HG02943 (cell line): ENCODE measurements around the gene ODAD4.
A peak's percentile ranks its signal among the peaks of the same experiment; 100 is the strongest.

Experiments
- ATAC-seq: cut with Tn5 transposase; IDR thresholded peaks from one replicate; pipeline ENCODE4 v1.9.1; 2021; ENCODE audit warnings: mild to moderate bottlenecking, low read depth, moderate library complexity; ENCODE audit not compliant: unreplicated experiment

Gene ODAD4

DNA sequence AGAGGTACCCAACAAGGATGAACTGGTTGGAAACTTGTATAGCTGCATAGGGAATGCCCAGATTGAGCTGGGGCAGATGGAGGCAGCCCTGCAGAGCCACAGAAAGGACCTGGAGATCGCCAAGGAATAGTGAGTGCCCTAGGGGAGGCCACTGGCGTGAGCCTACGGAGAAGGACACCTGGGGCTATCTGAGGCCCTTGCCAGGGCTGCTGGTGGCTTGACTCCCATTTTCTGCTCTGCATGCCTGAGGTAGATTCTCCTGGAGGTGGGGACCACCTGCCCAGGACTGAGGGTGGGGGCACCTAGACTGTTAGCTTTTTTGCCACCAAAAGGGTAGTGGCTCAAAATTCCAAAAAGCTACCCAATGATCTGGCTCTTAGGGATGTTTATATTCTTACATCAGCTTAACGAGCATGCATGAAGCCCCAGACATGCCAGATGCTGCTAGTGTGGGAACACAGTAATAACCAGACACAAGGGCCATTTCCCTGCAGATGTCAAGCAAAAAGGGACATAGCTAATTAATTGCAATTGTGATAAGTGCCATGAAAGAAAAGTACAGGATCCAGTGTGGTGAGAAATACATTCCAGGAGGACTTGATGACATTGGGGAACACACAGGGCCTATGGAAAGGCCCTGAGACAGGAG, 8.8 kb downstream of the ODAD4 start:
- no peak for ATAC-seq

DNA sequence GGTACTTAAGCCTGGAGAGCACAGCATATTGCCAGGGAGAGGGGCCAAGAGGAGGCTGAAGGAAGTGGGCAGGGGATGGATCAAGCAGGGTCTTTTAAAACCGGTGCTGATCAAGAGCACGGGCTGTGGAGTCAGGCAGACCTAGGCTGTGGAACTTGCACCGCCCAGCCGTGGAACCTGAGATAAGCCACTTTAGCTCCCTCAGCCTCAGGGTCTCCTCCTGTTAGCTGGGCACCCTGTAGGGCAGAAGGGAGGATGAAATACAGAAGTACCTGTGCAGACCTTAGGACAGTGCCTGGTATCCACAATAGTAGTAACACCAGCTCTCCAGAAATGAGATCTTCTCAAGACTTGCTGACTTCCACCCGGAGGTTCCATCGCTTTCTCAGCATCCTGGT, 9.3 kb downstream of the ODAD4 start:
- ATAC-seq: no peak

DNA sequence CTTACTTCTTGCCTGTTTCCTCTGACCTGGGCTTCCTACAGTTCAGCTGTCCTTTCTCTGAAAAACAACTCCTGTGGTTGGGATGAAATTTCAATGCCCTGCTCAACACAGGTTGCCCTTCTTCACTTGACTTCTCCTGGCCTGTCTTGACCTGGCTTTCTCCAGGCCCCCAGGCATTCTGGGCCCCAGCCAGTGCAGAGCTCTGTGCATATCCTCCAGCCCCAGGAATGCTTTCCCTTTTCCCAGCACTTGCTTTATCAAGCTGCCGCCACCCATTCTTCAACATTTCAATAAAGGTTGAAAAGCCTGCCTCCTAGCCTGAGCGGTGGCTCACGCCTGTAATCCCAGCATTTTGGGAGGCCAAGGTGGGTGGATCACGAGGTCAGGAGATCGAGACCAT, 10.8 kb downstream of the ODAD4 start:
- ATAC-seq: no peak

DNA sequence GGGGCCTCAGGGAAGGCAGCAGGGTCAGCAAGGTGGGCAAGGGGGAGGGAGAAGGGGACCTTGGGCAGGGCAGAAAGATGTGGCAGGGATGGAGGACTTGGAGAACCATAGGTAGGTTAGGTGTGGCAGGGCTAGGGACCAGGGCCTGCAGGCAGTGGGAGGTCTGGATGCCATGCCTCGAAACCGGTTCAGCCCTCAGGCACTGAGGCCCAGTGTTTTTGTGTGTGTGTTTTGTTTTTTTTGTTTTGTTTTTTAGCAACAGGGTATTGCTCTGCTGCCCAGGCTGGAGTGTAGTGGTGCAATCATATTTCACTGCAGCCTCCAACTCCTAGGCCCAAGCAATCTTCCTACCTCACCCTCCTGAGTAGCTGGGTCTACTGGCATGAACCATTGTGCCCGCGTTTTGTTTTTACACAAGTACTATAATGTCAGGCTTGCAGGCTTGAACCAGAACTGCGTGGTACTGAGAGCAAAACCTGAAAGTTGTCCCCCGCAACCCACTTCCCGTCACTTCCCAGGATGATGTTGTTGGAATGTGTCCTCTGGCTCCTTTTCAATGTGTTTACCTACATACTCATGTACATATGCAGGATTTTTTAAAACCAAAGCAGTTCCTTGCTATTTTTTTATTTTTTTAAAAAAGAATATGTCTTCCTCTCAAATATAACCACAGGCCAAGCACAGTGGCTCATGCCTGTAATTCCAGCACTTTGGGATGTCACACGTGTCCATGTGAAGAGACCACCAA, 12.4 kb downstream of the ODAD4 start:
- no peak for ATAC-seq

DNA sequence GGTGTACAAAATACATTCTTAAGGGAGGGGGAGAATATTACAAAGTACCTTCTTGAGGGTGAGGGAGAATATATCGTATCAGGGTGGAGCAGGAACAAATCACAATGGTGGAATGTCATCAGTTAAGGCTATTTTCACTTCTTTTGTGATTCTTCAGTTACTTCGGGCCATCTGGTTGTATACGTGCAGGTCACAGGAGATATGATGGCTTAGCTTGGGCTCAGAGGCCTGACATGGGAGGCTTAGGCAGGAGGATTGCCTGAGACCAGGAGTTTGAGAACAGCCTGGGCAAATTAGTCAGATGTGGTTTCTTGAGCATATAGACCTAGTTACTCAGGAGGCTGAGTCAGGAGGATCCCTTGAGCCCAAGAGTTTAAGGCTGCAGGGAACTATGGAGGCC, 13.1 kb downstream of the ODAD4 start:
- no peak for ATAC-seq

DNA sequence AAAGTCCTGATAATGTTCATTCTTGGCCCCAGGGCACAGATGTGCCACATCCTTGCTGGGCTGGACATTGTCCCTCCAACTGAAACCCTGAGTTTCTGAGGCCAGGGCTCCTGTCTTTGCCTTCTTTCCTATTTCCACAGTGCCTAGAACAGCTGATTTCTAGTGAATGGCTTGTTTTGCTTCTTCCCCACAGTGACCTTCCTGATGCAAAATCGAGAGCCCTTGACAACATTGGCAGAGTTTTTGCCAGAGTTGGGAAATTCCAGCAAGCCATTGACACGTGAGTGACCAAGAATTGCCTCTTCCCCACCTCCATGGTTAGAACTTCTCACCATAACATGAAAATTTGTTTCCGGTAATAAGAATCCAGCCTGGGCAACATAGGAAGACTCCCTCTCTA, 14.5 kb downstream of the ODAD4 start:
- no peak for ATAC-seq

DNA sequence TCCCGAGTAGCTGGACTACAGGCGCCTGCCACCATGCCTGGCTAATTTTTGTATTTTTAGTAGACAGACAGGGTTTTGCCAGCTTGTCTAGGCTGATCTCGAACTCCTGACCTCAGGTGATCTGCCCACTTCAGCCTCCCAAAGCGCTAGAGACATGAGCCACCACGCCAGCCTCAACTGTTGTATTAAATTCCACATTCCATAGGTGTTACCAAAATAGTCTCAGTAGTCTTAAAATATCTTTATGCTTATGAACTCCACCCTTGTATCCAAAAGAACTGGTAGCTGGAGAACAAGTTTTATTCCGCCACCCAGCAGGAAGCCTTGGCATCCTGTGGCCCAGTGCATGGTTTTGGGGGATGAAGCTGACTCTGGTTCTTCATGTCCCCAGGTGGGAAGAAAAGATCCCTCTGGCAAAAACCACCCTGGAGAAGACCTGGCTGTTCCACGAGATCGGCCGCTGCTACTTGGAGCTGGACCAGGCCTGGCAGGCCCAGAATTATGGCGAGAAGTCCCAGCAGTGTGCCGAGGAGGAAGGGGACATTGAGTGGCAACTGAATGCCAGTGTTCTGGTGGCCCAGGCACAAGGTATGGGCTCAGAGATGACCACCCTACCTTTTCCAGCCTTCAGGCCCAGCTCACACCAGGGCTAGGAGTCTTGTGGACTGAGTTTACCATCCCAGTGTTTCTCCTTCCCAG, 18.5 kb downstream of the ODAD4 start:
- ATAC-seq: no peak

DNA sequence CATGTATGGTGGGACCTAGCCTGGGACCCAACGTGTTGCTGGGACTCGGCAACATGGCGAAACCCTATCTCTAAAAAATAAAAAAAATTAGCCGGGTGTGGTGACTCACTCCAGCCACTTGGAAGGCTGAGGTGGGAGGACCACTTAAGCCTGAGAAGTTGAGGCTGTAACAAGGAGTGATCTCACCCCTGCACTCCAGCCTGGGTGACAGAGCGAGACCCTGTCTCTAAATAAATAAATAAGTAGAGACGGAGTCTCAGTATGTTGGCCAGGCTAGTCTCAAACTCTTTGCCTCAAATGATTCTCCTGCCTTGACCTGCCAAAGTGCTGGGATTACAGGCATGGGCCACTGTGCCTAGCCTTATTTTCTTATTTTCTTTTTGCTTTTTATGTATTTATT, 26.1 kb downstream of the ODAD4 start:
- no peak for ATAC-seq

DNA sequence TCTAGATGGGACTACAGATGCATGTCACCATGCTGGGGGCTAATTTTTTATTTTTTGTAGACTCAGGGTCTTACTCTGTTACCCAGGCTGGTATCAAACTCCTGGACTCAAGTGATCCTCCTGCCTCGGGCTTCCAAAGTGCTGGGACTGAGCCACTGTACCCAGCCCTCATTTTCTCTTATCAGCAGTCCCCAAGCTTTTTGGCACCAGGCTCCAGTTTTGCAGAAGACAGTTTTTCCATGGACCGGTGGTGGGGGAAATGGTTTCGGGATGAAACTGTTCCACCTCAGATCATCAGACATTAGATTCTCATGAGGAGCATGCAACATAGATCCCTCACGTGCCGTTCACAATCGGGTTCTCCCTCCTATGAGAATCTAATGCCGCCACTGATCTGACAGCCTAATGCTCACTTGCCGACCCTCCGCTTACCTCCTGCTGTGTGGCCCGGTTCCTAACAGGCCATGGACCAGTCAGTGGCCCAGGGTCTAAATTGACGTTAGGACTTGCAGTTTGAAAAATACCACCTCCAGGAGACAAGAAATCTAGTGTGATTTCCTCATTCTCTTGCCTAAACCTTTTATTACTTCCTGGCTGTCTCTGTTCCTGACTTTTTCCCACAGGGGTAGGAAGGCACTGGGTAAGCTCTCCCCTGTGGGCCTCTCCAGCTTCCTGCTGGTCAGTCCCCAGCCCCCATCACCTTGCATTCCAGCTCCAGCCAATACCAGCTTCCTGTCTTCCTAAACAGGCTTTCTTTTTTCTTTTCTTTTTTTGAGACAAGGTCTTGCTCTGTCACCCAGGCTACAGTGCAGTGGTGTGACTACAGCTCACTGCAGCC, 26.8 kb downstream of the ODAD4 start:
- no peak for ATAC-seq

DNA sequence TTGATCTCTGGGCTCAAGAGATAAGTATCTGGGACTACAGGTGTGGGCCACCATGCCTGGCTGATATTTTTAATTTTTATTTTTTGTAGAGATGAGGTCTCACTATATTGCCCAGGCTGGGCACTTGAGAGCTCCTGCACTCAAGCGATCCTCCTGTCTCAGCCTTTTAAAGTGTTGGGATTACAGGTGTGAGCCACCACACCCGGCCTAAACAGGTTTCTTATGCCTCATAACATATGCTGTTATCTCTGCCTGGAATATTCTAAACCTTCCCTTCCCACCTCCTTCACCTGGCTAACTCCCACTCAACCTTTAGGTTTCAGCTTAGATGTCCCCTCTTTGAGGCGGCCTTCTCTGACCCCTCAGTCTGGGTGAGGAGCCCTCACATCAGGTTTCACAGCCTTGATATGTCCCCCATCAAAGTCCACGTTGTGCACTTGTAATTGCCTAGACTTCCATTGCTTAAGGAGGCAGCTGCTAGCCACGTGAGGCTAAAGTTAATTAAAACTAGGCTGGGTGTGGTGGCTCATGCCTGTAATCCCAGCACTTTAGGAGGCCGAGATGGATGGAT, 27.5 kb downstream of the ODAD4 start:
- no peak for ATAC-seq

DNA sequence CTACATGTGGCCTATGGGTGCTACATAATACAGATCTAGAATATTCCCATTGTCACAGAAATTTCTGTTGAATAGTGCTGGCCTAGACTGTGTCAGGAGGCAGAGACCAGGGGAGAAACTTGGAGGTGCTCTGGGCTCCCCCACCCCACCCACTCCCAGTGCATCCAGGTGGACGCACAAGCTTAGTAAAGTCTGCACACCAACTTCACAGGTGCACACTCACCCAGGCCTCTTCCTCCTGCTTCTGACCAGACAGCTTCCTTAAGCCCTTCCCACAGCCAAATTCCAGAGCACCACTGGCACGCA, 28.6 kb downstream of the ODAD4 start:
- ATAC-seq: no peak

DNA sequence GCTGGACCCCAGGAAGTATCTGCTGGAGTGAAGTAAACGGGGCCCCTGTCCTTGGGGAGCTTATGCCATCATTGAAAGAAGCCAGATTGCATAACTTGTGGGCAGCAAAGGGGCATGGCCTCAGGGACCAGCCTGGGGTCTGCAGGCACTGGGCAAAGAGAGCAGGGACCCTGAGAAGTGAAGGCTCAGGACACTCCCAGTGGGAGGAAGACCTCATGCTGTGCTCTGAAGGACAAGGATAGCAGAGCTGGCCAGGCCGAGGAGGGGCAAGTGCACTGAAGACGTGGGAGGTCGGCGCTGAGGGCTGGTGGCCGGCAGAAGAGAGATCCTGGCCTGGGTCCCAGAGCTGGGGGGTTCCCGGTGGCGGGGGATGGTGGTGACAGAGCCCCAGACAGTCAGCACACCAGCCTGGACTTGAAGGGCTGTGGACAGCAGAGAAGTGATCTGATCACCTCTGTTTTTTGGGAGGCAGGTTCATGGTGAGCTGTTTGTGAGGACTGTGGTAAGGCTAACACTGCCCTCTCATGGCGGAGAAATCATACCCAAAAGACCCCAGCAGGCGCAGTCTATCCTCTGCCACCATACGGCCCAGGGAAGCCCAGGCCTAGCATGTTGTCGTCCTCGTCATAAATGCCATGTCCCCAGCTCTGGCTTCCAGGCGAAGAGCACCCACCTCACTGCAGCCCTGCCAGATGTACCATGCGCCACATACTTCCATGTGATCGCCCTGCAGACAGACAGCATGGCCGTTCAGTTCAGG, 29.1 kb downstream of the ODAD4 start:
- ATAC-seq: no peak

DNA sequence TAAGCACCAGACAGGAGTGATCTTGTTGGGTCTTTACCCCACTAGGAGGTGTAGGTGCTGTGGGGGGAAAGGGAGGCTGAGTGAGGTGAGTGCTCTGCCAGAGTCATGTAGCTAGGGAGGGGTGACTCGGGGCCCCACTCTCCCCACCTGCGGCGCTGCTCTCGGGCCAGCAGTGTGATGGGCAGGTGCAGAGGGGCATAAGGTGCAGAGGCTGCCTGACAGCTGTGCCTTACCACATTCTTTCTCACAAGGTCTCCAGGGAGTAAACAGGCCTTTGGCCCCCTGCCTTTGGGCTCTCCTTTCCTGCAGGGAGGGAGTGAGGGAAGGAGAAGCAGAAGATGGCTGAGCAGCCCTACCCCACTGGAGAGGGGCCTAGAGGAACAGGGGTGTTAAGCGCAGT, 31.7 kb downstream of the ODAD4 start:
- ATAC-seq: no peak

DNA sequence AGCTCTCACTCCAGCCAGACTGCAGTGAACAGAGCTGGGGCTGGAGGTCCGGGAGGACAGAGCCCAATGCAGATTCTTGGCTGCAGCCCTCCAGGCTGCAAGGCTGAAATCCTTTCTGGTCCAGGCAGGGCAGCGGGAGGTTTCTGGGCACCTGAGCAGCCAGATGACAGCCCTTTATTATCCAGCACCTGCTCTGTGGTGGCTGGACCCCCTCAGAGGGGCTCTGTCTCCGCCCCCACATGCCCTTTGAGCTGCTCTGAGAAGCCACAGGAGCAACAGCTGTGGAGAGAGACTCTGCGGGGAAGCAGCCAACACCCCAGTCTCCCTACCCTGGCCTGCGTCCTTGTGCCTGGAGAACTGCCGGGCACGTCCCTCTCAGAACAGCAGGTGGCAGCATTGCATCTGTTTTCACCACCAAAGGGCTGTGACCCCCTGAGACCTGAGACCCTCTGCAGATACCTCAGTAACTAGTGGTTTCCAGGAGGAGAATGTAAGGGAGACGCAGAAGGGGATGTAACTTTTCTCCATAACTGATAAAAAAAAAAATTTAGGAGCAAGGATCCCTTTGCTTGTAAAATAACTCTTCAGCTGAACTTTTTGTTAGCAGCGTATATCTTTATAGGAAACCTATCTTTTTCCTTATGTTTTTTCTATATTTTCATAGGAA, 32.5 kb downstream of the ODAD4 start:
- ATAC-seq: no peak

DNA sequence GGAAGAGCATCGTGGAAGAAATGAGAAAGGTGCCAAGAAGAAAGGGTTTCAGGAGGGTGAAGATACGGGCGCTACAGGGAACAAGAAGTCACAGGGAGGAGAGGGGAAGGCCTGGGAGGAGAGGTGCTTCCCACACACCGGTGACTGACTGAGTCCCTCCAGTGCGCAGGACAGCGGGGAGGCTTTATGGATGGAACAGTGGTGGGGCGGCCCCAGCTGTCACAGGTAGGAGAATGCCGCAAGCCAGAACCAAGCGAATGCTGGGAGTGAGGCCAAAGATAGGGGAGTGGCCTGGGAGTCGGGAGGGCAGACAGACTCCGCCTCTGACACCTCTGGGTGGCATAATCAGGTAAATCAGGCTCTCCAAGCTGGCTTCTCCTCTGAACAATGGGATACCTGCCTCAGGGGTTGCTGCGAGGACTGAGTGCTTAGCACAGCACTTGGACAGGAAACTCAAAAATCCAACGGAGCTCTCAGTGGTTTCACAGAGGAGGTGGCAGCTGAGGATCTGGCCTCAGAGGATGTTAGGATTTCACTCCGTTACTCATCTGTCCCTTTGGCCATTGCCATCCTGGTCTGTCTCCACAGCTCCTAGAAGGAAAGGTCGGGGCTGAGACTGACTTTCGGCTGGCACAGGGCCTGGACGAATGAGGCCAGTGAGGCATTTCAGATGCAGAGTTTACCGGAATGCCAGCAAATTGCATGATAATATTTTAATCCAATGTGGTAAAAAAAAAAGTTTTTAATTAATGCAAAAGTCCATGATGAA, 35.5 kb downstream of the ODAD4 start:
- ATAC-seq: no peak

DNA sequence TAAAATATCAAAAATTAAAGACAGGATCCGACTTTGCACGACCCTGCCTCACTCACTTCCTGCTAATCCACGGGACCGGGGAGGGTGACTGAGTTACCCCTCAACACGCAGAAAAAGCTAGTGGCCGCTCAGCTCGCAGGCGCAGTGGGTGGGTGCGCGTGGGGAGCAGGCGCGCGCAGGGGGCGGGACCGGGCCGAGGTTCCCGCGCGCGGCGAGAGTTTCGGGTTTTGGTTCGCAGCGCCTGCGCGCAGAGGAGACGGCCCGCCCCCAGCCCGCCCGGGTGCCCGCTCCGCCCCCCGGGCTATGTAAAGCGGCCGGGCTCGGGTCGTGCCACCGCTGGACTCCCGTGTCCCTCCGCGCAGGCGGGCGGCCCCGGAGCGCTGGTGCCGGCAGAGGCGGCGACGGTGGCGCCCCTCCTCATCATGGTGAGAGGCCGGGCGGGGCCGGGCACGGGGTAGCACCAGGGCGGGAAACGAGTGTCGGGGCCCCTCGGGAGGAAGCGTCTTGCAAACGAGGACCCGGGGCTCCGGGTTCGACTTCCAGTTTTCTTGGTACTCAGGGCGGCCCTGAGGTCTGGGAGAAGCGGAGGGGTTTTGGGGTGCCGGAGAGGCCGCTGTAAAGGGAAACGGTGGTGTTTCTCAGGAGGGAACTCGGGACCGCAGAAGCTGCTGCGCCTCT, 36.2 kb downstream of the ODAD4 start, which contains the start of gene CNP:
TSS of gene CNP (plus strand) at position 333 of the 678 bp plus-strand sequence. CDS start at position 423, 90 bp downstream.
- ATAC-seq: peak; percentile 68

DNA sequence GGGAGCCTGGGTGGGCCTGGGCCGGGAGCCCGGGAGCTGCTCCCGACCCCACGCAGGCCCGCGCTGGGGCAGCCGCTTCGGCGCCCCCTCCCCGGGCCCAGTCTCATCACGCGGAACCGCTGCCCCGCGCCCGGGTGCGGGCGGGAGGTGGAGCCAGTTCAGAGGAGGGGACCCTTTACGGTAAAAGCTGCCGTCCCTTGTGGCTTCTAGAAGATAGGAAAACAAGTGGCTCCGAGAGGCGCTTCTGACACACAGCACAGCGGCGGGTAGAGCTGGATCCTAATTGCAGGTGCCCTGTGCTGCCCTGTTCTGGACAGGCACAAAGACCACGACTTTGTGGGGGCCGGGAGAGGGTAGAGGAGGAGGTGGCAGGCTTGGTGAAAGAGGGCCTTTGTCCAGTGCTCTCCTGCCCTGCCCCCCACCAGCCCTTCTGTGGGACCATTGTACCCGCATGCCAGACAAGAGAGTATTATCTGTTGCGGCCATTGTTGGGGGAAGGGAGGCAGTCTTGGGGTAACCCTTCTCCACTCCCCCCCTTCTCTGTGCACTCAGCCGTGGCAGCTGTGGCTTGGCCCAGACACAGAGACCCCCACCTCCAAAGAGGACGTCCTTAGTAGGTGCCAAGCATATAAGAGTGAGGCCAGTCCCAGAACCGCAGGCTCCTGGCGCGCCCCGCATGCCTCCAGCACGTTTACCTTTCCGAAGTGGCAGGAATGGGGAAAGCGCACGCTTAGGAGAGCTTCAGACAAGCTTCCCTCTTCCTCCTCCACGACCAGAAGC, 36.9 kb downstream of the ODAD4 start:
- ATAC-seq: no peak
